CD4-positive, alpha-beta T cell (primary cell): ENCODE data around the gene LAPTM4A. TPM values are rescaled to one million over a fixed set of nuclear protein-coding genes. Genes with fewer than 3 reads are reported as not detected.
A peak's percentile ranks its signal among the peaks of the same experiment; 100 is the strongest.

Source experiments
- ATAC-seq: fragments of 200-7000 bp; cut with Tn5 transposase; one replicate; pipeline ENCODE4 v1.10.0; 2022; ENCODE audit warnings: mild to moderate bottlenecking; ENCODE audit not compliant: poor library complexity
- CTCF ChIA-PET: fragments of 350-600 bp; sonication (Branson Sonifier 250); formaldehyde crosslinking; loops from one replicate; lab custom pipeline; 2021; ENCODE audit warnings: antibody characterized with exemption, inconsistent platforms; lab: Charles Lee
- POLR2A ChIA-PET: fragments of 350-600 bp; sonication (Branson Sonifier 250); formaldehyde crosslinking; loops from one replicate; lab custom pipeline; 2021; ENCODE audit warnings: antibody characterized with exemption, inconsistent platforms; lab: Charles Lee
- DNase-seq, 14 experiments: peaks; one replicate each; pipeline ENCODE4 v3.0.0-alpha.2; 2013 to 2020; ENCODE audit warnings: mixed read lengths in 2 of 14
- H3K27ac ChIP-seq, 2 donors: one replicate each; pipeline versions ENCODE4 v1.5.1 to v1.7.0; 2013; ENCODE audit warnings: low read length in 2 of 2, low read depth in 1 of 2, mild to moderate bottlenecking in 1 of 2
- H3K27me3 ChIP-seq, 2 experiments: 1 replicate in 1 of 2; 2 replicates in 1 of 2; pipeline versions ENCODE4 v1.6.1 to v1.7.0; 2013; ENCODE audit warnings: low read length in 2 of 2, control low read depth in 1 of 2, mild to moderate bottlenecking in 1 of 2, moderate library complexity in 1 of 2; ENCODE audit not compliant: insufficient read depth in 2 of 2, control insufficient read depth in 1 of 2
- H3K36me3 ChIP-seq: one replicate; pipeline ENCODE4 v1.6.1; 2013; ENCODE audit warnings: low read length, control low read depth; ENCODE audit not compliant: insufficient read depth
- H3K4me1 ChIP-seq: one replicate; pipeline ENCODE4 v1.6.1; 2013; ENCODE audit warnings: low read length, control low read depth; ENCODE audit not compliant: insufficient read depth
- H3K4me3 ChIP-seq: one replicate; pipeline ENCODE4 v1.5.1; 2013; ENCODE audit warnings: mild to moderate bottlenecking, low read length, moderate library complexity
- H3K9me3 ChIP-seq, 2 experiments: 1 replicate in 1 of 2; 2 replicates in 1 of 2; pipeline versions ENCODE4 v1.6.1 to v1.7.0; 2013; ENCODE audit warnings: low read length in 2 of 2, mild to moderate bottlenecking in 2 of 2, control low read depth in 1 of 2, moderate library complexity in 1 of 2; ENCODE audit not compliant: control insufficient read depth in 1 of 2, insufficient read depth in 1 of 2
- H3K27ac Mint-ChIP-seq: one replicate; pipeline ENCODE4 v1.8.0; 2020; ENCODE audit warnings: mixed read lengths
- H3K27me3 Mint-ChIP-seq: one replicate; pipeline ENCODE4 v1.8.0; 2021; ENCODE audit warnings: mixed read lengths
- H3K36me3 Mint-ChIP-seq: one replicate; pipeline ENCODE4 v1.8.0; 2021; ENCODE audit warnings: low read depth, mixed read lengths
- H3K4me1 Mint-ChIP-seq: one replicate; pipeline ENCODE4 v1.8.0; 2021; ENCODE audit warnings: low read depth, mixed read lengths
- H3K4me3 Mint-ChIP-seq: one replicate; pipeline ENCODE4 v1.8.0; 2020; ENCODE audit warnings: mild to moderate bottlenecking, mixed read lengths
- H3K9me3 Mint-ChIP-seq: one replicate; pipeline ENCODE4 v1.8.0; 2020; ENCODE audit warnings: mixed read lengths
- CTCF ChIP-seq: fragments of 200-600 bp; IDR thresholded peaks from one replicate; pipeline ENCODE4 v1.8.0; 2022; ENCODE audit warnings: antibody characterized with exemption, mild to moderate bottlenecking
- intact Hi-C, 2 experiments: fragments of 100-400 bp; cut with DNase I in 1 of 2; cut with micrococcal nuclease in 1 of 2; formaldehyde crosslinking; loops; one replicate each; pipeline versions ENCODE4 v1.15.1 to v1.9.0; 2023 to 2025; cut with DNase I, micrococcal nuclease
- total RNA-seq, 174 experiments: library from RNA in 2 of 174; stranded (reverse) in 2 of 174; gene quantifications; one replicate each; pipeline ENCODE4 v1.2.3 and lab custom pipeline; 2021 to 2026

Gene LAPTM4A
- total RNA-seq, 2 experiments from 2014 or later = 59.4 to 62.0 TPM

GRCh38 chr2:20013126-20013849 lies 38.1 kb downstream of the LAPTM4A start:
- H3K4me3 Mint-ChIP-seq = peak overlapping the region; percentile 25
- DNase-seq = peak in 2 of 14 experiments; percentile 3 to 6
- POLR2A ChIA-PET = interaction anchor here (0.6 kb wide), 1 partner anchor 39 kb away, joined by 3 read pairs; no protein-coding TSS in a partner anchor
- no peak overlapping the region for H3K27ac Mint-ChIP-seq
- Histone ChIP-seq H3K27me3 (peaks cover 12 to 28% of the 10 kb centered on the region in 2 experiments), H3K36me3 (no peaks in the 10 kb centered on the region), H3K27ac (no peak overlapping the region), H3K4me1 (peaks cover 14% of the 10 kb centered on the region), H3K9me3 (peaks cover 0 to 4% of the 10 kb centered on the region in 2 experiments), H3K4me3 (peak overlapping the region; percentile 32)
- CTCF ChIA-PET = no interaction called here
- peaks cover 57% of the 10 kb centered on the region for H3K27me3 Mint-ChIP-seq
- TF ChIP-seq CTCF = no peak
- H3K36me3 Mint-ChIP-seq = no peaks in the 10 kb centered on the region
- H3K9me3 Mint-ChIP-seq = no peaks in the 10 kb centered on the region
- ATAC-seq = no peak
- intact Hi-C loops = no loop called here
- H3K4me1 Mint-ChIP-seq = peaks cover 14% of the 10 kb centered on the region

- peak within 1 kb of the TSS; percentile 83 for H3K4me3 Mint-ChIP-seq
- no peaks in the 10 kb centered on the region for H3K36me3 ChIP-seq
- DNase-seq (peak in 5 of 14 experiments; percentile 2 to 29 (median 14)), ATAC-seq (peak; percentile 37)
- H3K27me3 ChIP-seq = peaks cover 12 to 28% of the 10 kb centered on the region in 2 experiments
- ChIA-PET CTCF (interaction anchor here (1.2 kb wide), 1 partner anchor 55 kb away, joined by 3 read pairs; no protein-coding TSS in a partner anchor), POLR2A (no interaction called here)
- H3K27me3 Mint-ChIP-seq = peaks cover 64% of the 10 kb centered on the region
- TF ChIP-seq CTCF = no peak
- no peak within 1 kb of the TSS for H3K27ac ChIP-seq
- H3K36me3 Mint-ChIP-seq = no peaks in the 10 kb centered on the region
- H3K9me3 ChIP-seq = peaks cover 0 to 4% of the 10 kb centered on the region in 2 experiments
- H3K9me3 Mint-ChIP-seq = no peaks in the 10 kb centered on the region
- no peak within 1 kb of the TSS for H3K27ac Mint-ChIP-seq
- peak within 1 kb of the TSS; percentile 32 for H3K4me3 ChIP-seq
- peaks cover 14% of the 10 kb centered on the region for H3K4me1 ChIP-seq
- H3K4me1 Mint-ChIP-seq = peaks cover 14% of the 10 kb centered on the region
- intact Hi-C loops = no loop called here
These were observed 38.9 kb downstream of the LAPTM4A start, which contains the start of gene MATN3 for GRCh38 chr2:20012282-20013125. Gene MATN3 (minus strand): TSS chr2:20012668. CDS start chr2:20012631, 37 bp downstream.

GRCh38 chr2:20012032-20012281 lies 39.5 kb downstream of the LAPTM4A start:
- no peak for TF ChIP-seq CTCF
- ATAC-seq = no peak
- peaks cover 14% of the 10 kb centered on the region for H3K4me1 ChIP-seq
- H3K36me3 ChIP-seq = no peaks in the 10 kb centered on the region
- peaks cover 0 to 4% of the 10 kb centered on the region in 2 experiments for H3K9me3 ChIP-seq
- ChIA-PET POLR2A (no interaction called here), CTCF (interaction anchor here (1.2 kb wide), 1 partner anchor 55 kb away, joined by 3 read pairs; no protein-coding TSS in a partner anchor)
- Mint-ChIP-seq H3K4me1 (peaks cover 14% of the 10 kb centered on the region), H3K27ac (no peak overlapping the region), H3K27me3 (peaks cover 66% of the 10 kb centered on the region), H3K4me3 (peak overlapping the region; percentile 83), H3K9me3 (no peaks in the 10 kb centered on the region), H3K36me3 (no peaks in the 10 kb centered on the region)
- intact Hi-C loops = no loop called here
- H3K27me3 ChIP-seq = peaks cover 12 to 28% of the 10 kb centered on the region in 2 experiments
- no peak for DNase-seq
- H3K4me3 ChIP-seq = no peak overlapping the region
- H3K27ac ChIP-seq = no peak overlapping the region
